Spinal cord (tissue), 10 donors: ENCODE measurements around the gene SLFN11. TPM values are rescaled to one million over a fixed set of nuclear protein-coding genes. Genes with fewer than 3 reads are reported as not detected.
"Not testable (repeated sequence)": the region's sequence is repeated elsewhere in the genome, so short reads cannot be mapped to it uniquely, and the experiment has no call there.

ENCODE experiments used
- DNase-seq, 6 donors: peaks; one replicate each; pipeline versions ENCODE4 v3.0.0 to v3.0.0-alpha.2; 2013 to 2015; ENCODE audit warnings: low spot score in 6 of 6, low read depth in 4 of 6
- H3K27ac ChIP-seq: one replicate; pipeline ENCODE4 v1.5.1; 2013; ENCODE audit warnings: low read depth, low read length, control low read depth
- H3K27me3 ChIP-seq: one replicate; pipeline ENCODE4 v1.6.1; 2013; ENCODE audit warnings: low read length; ENCODE audit not compliant: control insufficient read depth, insufficient read depth
- H3K36me3 ChIP-seq: one replicate; pipeline ENCODE4 v1.6.1; 2013; ENCODE audit warnings: low read length; ENCODE audit not compliant: control insufficient read depth, insufficient read depth
- H3K4me1 ChIP-seq: one replicate; pipeline ENCODE4 v1.6.1; 2013; ENCODE audit warnings: low read length; ENCODE audit not compliant: control insufficient read depth, insufficient read depth
- H3K4me3 ChIP-seq: one replicate; pipeline ENCODE4 v1.5.1; 2013; ENCODE audit warnings: low read depth, low read length, control low read depth
- H3K9me3 ChIP-seq: one replicate; pipeline ENCODE4 v1.6.1; 2013; ENCODE audit warnings: low read length; ENCODE audit not compliant: control insufficient read depth, insufficient read depth
- WGBS: methylation state at CpG from one replicate; pipeline ENCODE4 v1.1.5; 2013; ENCODE audit warnings: missing lambda C conversion rate; ENCODE audit not compliant: insufficient coverage; 5-methylcytosine and 5-hydroxymethylcytosine counted together
- polyA plus RNA-seq, 2 donors: library from polyadenylated mRNA; unstranded; fragments of 120-200 nt; gene quantifications; one replicate each; pipeline ENCODE4 v1.2.1, GENCODE V29; 2013; ENCODE audit not compliant: insufficient read length in 2 of 2
- small RNA-seq: library from RNA; depleted of rRNA; stranded (forward); fragments of <200 nt; gene quantifications from one replicate; pipeline ENCODE3, GENCODE V24; 2014; ENCODE audit warnings: low replicate concordance
- total RNA-seq, 2 donors: library from RNA; depleted of rRNA in 1 of 2; stranded (reverse); fragments of 120-200 nt in 1 of 2; fragments of >200 nt in 1 of 2; gene quantifications; one replicate each; pipeline versions ENCODE4 v1.2.3 to v1.2.4, GENCODE V29; 2013 to 2014
- donor health status: healthy.

SLFN11 gene
- total and polyA plus RNA-seq, 4 donors = 6.1 to 32.2 (median 17.8) TPM

GRCh38 chr17:35312790-35313711 is 60.4 kb downstream of the SLFN11 start:
- Histone ChIP-seq H3K4me1 (peaks cover 18% of the 10 kb centered on the region), H3K27ac (no peak overlapping the region), H3K4me3 (peak overlapping the region; percentile 16), H3K36me3 (no peaks in the 10 kb centered on the region), H3K27me3 (peaks cover 21% of the 10 kb centered on the region), H3K9me3 (no peaks in the 10 kb centered on the region)
- peak; percentile 26 to 91 (median 50) for DNase-seq
- WGBS = 22% methylated on average over 16 of the region's 20 CpGs

- no peaks in the 10 kb centered on the region for H3K9me3 ChIP-seq
- no peak for DNase-seq
- H3K27me3 ChIP-seq = peaks cover 21% of the 10 kb centered on the region
- H3K4me1 ChIP-seq = peaks cover 18% of the 10 kb centered on the region
- H3K4me3 ChIP-seq = no peak overlapping the region
- H3K27ac ChIP-seq = no peak overlapping the region
- H3K36me3 ChIP-seq = no peaks in the 10 kb centered on the region
- no CpG with 5 or more reads among the region's 3 CpGs for WGBS
These were observed 61.1 kb downstream of the SLFN11 start for GRCh38 chr17:35312346-35312745.

- WGBS = 80% methylated on average over 1 of the region's 3 CpGs
- H3K27ac ChIP-seq, DNase-seq: not testable (repeated sequence)
These were observed 64.1 kb downstream of the SLFN11 start for GRCh38 chr17:35309345-35309744.

More at GRCh38 chr17:35309345-35309744, 64.1 kb downstream of the SLFN11 start:
- Histone ChIP-seq H3K4me1 (peaks cover 16% of the 10 kb centered on the region), H3K27me3 (peaks cover 17% of the 10 kb centered on the region)
- H3K36me3 ChIP-seq, H3K4me3 ChIP-seq, H3K9me3 ChIP-seq: not testable (repeated sequence)

Small RNA genes within 50 kb of the gene (small RNA-seq; reads per million reads assigned to genes)
- gene AC060766.3 (not detected), gene AC060766.5 (not detected)

Other genes starting within 250 kb of the SLFN11 start
- gene NLE1, start 231.3 kb downstream of the SLFN11 start, total RNA-seq = 10 to 100 TPM; 14.2 to 14.3 TPM
- gene NLE1, start 231.3 kb downstream of the SLFN11 start, polyA plus RNA-seq = 10 to 100 TPM; 23.7 to 26.1 TPM
- under 1 TPM; 0.10 to 0.11 TPM for gene UNC45B, start 225.8 kb downstream of the SLFN11 start, total RNA-seq
- under 1 TPM; 0.10 to 0.24 TPM for gene UNC45B, start 225.8 kb downstream of the SLFN11 start, polyA plus RNA-seq
- not detected for gene SLC35G3, start 179.2 kb downstream of the SLFN11 start, total RNA-seq
- gene SLC35G3, start 179.2 kb downstream of the SLFN11 start, polyA plus RNA-seq = not detected
- 10 to 100 TPM in 1 of 2 donors, 1 to 10 TPM in 1; 9.1 to 17.6 TPM for gene SLFN5, start 130.5 kb downstream of the SLFN11 start, total RNA-seq
- 1 to 10 TPM; 3.6 to 6.4 TPM for gene SLFN5, start 130.5 kb downstream of the SLFN11 start, polyA plus RNA-seq
- gene SLFN12, start 58.9 kb upstream of the SLFN11 start, total RNA-seq = 10 to 100 TPM; 16.8 to 18.5 TPM
- 1 to 10 TPM; 2.9 to 3.5 TPM for gene SLFN12, start 58.9 kb upstream of the SLFN11 start, polyA plus RNA-seq
- gene SLFN13, start 75.1 kb upstream of the SLFN11 start, total RNA-seq = 1 to 10 TPM; 1.6 to 7.7 TPM
- 1 to 10 TPM; 1.0 to 1.8 TPM for gene SLFN13, start 75.1 kb upstream of the SLFN11 start, polyA plus RNA-seq
- gene SLFN12L, start 164.1 kb upstream of the SLFN11 start, total RNA-seq = under 1 TPM; 0.22 to 0.30 TPM
- gene SLFN12L, start 164.1 kb upstream of the SLFN11 start, polyA plus RNA-seq = under 1 TPM in 1 of 2 donors, not detected in 1; 0.11 TPM
- 1 to 10 TPM in 1 of 2 donors, under 1 TPM in 1; 0.50 to 1.4 TPM for gene SLFN14, start 187.2 kb upstream of the SLFN11 start, total RNA-seq
- gene SLFN14, start 187.2 kb upstream of the SLFN11 start, polyA plus RNA-seq = under 1 TPM in 1 of 2 donors, not detected in 1; 0.09 TPM
- gene PEX12, start 204.9 kb upstream of the SLFN11 start, total RNA-seq = 10 to 100 TPM in 1 of 2 donors, 1 to 10 TPM in 1; 6.4 to 15.9 TPM
- 10 to 100 TPM; 13.3 to 15.8 TPM for gene PEX12, start 204.9 kb upstream of the SLFN11 start, polyA plus RNA-seq
- 100 to 1,000 TPM; 115 to 187 TPM for gene AP2B1, start 213.7 kb upstream of the SLFN11 start, total RNA-seq
- 100 to 1,000 TPM; 247 to 287 TPM for gene AP2B1, start 213.7 kb upstream of the SLFN11 start, polyA plus RNA-seq